HG03175 (cell line): Measurements from ENCODE around the gene COL18A1.
"Not testable (repeated sequence)": the region's sequence is repeated elsewhere in the genome, so short reads cannot be mapped to it uniquely, and the experiment has no call there.

Source experiments
- ATAC-seq: cut with Tn5 transposase; IDR thresholded peaks from one replicate; pipeline ENCODE4 v1.9.1; 2021; ENCODE audit warnings: mild to moderate bottlenecking, moderate library complexity; ENCODE audit not compliant: unreplicated experiment

Gene COL18A1

DNA sequence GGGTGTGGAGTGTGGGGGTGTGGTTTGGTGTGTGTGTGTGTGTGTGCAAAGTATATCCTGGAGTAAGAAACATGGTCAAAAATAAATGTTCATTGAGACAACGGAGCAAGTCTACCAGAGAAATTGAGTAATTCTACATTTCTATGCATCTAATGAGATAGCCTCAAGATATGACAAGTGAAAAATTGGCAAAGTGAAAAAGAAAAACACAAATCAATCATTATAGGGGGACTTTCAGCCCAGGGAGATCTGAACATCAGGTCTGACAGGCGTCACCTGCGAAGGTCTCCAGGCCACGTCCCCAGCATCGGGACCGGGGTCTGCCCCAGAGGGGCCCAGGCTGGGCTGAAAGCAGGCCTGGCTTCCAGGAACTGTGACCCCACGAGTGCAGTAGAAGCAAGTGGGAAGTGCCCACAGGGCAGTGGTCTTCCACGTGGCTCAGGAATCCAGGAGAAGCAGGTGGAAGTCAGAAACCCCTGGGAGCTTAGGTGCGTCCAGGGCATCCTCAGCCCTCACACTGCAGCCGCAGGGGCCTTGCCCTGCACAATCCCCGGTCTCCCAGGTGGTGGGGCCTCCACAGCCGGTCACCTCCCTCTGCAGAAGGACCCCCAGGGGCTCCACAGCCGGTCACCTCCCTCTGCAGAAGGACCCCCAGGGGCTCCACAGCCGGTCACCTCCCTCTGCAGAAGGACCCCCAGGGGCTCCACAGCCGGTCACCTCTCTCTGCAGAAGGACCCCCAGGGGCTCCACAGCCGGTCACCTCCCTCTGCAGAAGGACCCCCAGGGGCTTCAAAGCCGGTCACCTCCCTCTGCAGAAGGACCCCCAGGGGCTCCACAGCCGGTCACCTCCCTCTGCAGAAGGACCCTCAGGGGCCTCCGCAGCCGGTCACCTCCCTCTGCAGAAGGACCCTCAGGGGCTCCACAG lies 96.4 kb downstream of the COL18A1 start:
- ATAC-seq: not testable (repeated sequence)

DNA sequence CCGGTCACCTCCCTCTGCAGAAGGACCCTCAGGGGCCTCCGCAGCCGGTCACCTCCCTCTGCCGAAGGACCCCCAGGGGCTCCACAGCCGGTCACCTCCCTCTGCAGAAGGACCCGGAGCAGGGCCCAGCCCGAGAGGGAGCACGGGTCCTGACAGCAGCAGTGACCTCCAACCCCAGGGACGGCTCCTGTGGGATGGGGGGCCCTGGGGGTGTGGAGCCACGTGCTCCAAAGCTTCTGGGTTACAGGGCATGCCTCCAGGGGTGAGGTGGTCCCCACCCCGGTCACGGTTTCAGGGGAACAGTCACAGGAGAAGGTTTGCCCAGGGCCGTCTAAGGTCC lies 97.0 kb downstream of the COL18A1 start:
- ATAC-seq: no peak

DNA sequence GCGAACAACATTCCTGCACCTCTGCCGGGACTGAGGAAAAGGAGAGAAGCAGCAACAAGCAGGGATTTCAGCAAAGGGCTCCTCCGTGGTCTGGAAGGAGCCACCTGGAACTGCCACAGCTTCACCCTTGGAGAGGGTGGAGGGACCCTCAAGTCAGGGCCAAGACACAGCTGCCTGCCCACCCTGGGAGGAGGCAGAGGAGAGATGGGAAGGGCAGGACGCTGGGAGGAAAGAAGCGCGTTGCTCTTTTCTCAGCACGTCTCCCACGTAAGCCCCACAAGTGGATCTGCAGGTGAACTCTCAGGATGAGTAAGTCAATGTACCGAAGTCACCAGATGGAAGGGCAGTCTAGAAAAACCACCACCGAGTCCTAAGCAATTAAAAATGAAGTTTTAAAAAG lies 97.6 kb downstream of the COL18A1 start:
- ATAC-seq: no peak

DNA sequence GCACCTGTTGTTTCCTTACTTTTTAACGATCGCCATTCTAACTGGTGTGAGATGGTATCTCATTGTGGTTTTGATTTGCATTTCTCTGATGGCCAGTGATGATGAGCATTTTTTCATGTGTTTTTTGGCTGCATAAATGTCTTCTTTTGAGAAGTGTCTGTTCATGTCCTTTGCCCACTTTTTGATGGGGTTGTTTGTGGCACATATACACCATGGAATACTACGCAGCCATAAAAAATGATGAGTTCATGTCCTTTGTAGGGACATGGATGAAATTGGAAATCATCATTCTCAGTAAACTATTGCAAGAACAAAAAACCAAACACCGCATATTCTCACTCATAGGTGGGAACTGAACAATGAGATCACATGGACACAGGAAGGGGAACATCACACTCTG lies 98.3 kb downstream of the COL18A1 start:
- not testable (repeated sequence) for ATAC-seq

DNA sequence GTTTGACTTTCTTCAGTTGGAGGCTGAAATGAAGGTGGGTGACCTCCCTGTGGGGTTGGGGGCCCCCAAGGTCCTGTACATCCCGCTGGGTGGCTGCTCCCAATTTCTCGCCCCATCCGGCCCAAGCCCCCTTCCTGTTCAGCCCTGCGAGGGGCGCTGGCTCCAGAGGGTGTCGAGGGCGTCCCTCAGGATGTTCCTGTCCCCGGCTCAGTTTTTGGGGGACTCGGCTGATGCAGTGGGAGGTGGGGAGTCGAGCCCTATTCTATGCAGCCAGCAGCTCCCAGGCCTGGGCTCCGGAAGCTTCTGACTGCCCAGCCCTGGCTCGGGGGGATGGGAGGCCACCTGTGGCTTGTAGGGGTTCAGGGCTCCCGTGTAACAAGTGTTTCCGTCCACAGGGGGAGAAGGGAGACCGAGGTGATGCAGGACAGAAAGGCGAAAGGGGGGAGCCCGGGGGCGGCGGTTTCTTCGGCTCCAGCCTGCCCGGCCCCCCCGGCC lies 99.1 kb downstream of the COL18A1 start:
- ATAC-seq: no peak

DNA sequence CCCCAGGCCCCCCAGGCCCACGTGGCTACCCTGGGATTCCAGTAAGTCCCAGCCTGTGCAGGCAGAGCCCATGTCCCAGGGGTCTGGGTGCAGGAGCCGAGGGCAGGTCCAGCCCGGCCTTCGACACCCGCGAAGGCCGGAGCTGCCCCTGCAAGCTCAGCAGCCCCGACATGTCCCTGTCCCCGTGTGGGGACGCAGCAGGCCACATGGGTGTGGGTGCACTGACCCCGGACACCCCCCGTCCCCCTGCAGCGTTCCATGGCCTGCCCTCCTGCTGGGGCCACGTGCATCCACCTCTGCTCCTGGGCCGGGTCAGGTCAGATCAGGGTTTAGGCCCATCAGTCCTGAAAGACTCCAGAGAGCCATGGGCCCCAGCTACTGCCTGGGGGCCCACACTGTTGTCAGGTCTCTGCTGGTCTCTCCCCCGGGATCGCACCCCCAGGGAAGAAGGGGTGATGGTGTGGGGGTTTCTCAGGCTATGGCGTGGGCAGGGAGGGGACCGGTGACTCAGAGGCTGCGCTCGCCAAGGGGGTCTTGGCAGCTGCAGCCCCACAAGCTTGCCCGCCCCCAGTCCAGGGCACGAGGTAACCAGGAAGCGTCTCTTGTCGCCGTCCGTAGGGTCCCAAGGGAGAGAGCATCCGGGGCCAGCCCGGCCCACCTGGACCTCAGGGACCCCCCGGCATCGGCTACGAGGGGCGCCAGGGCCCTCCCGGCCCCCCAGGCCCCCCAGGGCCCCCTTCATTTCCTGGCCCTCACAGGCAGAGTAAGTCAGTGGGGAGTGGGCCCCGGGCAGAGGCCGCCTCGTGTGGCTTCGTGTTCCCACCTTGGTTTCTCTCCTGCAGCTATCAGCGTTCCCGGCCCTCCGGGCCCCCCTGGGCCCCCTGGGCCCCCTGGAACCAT lies 99.8 kb downstream of the COL18A1 start:
- ATAC-seq: no peak

DNA sequence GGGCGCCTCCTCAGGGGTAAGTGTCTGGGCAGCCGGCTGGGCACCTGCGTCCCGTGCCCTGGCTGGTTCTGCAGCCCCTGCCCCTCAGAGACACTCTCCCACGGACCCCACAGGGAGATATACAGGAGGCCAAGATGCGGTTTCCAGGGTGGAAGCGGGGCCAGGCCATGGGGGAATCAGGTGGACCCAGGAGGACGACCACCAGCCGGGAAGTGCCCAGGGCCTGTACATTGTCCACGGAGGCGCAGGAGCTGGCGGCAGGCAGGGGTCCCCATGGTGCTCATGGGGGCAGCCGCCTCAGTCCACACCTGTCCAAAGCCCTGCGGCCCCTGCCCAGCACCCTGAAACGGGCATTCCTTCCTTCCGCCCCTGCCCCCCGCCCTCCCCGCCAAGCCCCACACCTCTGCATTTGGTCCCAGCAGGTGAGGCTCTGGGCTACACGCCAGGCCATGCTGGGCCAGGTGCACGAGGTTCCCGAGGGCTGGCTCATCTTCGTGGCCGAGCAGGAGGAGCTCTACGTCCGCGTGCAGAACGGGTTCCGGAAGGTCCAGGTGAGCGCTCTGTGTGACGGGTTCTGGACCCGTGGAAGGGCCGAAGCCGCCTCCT lies 100.6 kb downstream of the COL18A1 start:
- no peak for ATAC-seq

DNA sequence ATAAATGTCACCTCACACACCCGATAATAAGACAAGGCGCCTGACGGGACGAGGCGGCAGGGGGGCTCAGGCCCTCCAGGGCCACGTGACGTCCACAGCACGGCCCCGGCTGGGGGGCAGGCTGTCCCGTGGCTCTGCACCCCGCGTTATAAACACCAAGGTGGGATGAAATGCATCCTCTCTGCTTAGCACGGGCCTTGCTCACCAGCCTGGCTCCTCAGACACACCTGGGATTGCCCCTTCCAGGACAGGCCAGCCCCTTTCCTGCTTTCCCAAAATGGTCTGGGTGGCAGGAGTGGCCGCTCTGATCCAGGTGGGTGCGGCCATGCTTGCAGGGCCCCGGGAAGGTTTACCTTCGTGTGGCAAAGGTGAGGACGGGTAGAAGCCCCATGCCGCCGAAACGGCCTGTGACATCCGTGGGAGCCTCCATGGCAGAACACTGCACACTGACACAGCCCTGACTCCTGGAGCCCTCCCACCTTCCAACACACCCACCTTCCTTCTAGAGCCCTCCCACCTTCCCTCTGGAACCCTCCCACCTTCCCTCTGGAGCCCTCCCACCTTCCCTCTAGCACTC lies 101.4 kb downstream of the COL18A1 start:
- ATAC-seq: no peak

DNA sequence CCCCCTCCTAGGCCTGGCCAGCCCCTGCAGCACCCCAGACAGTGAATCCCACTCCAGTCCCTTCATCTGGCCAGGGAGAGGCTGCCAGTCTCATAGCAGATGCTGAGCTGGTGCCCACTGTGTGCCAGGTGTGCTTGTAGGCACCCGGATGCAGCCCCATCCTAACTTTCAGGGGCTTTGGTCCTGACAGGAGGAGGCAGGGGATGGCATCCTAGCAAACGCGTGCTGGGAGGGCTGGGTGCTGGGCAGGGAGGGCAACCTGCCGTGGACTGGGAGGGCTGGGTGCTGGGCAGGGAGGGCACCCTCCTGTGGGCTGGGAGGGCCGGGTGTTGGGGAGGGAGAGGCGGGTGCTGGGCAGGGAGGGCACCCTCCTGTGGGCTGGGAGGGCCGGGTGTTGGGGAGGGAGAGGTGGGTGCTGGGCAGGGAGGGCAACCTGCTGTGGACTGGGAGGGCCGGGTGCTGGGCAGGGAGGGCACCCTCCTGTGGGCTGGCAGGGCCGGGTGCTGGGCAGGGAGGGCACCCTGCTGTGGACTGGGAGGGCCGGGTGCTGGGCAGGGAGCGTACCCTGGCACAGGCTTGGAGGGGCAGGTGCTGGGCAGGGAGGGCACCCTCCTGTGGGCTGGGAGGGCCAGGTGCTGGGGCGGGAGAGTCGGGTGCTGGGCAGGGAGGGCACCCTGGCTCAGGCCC lies 102.0 kb downstream of the COL18A1 start:
- no peak for ATAC-seq

DNA sequence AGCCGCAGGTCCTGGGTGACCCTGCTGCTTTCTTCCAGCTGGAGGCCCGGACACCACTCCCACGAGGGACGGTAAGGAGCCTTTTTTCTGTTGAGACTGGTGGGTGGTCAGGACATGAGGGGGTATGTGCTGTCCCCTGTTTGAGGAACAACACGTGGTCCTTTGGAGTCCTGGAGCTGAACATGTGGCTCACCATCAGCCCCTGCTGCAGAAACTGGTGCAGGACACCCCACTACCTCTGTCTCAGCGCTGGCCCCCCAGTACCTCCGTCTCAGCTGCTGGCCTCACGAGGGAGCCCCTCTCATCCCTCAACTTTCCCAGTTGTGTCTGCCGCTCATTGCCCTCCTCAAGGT lies 102.5 kb downstream of the COL18A1 start:
- ATAC-seq: no peak

DNA sequence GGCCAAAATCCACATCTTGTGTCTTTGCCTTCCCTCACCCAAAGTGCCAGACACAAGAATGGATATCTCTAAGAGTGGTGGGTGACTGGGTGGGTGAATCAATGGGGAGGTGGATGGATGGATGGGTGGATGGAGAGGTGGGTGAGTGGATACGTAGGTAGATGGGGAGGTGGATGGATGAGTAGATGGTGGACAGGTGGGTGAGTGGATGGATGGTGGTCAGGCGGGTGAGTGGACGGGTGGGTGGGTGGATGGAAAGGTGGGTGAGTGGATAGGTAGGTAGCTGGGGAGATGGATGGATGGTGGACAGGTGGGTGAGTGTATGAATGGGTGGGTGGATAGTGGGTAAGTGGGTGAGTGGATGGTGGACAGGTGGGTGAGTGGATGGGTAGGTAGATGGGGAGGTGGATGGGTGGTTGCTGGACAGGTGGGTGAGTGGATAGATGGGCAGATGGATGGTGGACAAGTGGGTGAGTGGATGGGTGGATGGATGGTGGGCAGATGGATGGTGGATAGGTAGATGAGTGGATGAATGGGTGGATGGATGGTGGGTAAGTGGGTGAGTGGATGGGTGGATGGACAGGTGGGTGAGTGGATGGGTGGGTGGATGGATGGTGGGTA lies 103.0 kb downstream of the COL18A1 start:
- ATAC-seq: no peak

DNA sequence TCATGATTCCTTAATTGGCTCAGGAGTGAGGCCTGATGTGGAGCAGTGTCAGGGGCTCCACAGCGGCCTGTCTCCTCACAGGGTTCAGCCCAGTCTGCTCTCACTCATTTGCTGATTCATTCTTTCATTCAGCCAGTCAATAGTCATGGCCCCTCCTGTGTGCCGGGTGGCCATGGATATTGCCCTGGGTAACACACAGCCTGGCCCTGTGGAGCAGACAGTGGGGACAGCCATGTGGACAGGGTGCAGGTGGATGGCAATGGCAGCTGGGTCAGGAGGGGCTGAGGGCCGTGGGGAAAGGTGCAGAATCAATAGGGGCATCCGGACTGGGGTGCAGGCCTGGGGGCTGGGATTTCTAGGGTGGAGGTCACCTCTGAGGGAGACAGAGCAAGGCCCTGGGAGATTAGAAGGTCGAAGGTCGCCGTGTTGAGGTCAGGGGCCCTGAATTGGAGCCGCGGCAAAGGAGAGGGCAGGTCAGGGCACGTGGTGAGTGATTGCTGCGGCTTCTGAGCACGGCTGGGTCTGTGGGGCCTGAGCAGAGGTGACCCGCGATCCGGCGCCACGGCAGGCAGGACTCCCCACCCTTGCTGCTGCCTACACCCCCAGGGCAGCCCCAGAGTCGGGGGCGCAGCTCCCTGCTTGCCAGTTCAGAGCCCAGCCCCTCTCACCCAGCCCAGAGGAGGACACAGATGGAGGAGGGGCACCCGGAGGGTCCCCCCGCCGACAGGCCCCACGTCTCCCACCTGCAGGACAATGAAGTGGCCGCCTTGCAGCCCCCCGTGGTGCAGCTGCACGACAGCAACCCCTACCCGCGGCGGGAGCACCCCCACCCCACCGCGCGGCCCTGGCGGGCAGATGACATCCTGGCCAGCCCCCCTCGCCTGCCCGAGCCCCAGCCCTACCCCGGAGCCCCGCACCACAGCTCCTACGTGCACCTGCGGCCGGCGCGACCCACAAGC lies 103.9 kb downstream of the COL18A1 start:
- no peak for ATAC-seq

DNA sequence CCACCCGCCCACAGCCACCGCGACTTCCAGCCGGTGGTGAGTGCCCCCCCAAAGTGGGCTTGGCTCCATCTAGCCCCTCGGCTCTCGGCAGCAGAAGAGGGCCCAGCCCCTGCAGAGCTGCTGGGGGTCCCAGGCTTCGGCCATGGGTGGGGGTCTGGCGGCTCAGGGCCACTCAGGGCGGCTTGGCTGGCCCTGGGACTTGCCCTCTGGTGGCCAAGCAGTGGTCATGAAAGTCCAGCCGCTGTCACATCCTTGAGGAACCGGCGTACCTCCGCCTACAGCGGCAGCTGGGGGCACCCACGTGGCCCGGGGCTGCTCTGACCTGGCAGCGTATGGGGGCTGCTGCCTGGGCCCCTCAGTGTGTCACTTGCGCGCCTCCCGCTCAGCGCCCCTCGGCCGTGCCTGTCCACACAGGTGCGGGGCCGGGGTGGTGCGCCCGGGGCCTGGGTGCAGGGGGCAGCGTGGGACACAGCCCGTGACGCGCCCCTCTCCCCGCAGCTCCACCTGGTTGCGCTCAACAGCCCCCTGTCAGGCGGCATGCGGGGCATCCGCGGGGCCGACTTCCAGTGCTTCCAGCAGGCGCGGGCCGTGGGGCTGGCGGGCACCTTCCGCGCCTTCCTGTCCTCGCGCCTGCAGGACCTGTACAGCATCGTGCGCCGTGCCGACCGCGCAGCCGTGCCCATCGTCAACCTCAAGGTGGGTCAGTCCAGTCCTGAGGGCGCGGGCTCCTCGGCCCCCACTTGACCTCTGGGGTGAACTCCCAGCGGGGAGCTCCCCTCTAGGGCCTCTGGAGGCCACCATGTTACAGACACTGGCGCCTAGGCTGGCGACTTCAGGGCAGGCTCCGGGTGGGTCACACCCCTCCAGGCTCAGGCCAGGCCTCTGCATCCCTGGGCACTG lies 104.9 kb downstream of the COL18A1 start:
- no peak for ATAC-seq

DNA sequence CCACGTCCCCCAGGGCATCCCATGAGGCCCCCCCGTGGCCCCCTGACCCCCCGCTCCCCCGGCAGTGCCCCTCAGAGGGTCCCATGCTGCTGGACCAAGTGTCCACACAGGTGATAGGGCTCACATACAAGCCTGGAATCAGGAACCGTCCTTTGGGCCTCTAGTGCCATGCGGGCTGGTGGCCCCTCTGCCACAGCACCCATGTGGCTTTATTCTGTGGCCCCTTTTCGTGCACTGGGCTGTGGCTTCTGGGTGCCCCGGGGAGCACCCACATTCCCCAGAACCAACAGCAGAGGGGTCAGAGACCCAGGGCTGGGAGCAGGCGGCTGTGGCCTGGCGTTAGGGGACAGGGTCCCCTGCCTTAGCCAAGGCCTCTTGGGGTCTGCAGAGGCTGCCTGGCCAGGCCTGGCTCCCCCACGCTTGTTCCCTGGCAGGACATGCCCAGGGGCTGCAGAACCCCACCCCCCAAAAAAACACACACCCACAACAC lies 105.5 kb downstream of the COL18A1 start:
- no peak for ATAC-seq

DNA sequence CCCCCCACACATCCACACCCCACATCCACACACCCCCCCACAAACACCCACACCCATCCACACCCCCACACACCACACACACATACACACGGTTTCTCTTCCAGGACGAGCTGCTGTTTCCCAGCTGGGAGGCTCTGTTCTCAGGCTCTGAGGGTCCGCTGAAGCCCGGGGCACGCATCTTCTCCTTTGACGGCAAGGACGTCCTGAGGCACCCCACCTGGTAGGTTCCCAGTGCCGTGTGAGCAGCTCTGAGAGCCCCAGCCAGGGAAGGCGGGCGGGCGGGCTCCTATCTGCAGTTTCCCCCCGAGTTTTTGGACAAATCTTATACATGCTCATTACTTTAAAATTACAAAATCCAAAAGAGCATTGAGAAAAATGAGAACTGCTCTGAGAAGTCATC lies 106.0 kb downstream of the COL18A1 start:
- no peak for ATAC-seq

DNA sequence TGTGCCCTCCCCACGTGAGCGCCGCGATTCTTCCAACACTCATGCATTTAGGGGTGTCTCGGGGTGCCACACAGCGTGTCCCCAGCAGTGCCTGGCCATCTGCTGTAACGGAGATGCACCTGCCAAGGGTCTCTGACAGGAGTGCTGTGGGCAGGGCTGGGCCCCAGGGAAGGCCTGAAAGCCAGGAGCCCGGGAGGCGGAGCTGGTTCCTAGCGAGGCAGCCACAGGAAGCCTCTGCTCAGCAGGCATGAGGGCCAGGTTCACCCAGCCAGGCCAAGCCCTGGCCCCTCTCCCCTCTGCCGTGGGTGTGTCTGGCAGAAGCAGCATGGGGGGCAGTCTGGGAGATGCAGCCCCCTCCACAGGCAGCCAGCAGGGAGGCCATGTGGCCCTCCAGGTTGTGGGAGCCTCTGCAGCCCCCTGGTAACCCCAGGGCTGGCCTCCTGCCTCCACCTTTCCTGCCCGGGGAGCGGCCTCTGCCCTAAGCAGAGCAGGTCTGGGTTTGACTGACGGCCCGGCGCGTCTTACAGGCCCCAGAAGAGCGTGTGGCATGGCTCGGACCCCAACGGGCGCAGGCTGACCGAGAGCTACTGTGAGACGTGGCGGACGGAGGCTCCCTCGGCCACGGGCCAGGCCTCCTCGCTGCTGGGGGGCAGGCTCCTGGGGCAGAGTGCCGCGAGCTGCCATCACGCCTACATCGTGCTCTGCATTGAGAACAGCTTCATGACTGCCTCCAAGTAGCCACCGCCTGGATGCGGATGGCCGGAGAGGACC lies 106.9 kb downstream of the COL18A1 start:
- no peak for ATAC-seq

DNA sequence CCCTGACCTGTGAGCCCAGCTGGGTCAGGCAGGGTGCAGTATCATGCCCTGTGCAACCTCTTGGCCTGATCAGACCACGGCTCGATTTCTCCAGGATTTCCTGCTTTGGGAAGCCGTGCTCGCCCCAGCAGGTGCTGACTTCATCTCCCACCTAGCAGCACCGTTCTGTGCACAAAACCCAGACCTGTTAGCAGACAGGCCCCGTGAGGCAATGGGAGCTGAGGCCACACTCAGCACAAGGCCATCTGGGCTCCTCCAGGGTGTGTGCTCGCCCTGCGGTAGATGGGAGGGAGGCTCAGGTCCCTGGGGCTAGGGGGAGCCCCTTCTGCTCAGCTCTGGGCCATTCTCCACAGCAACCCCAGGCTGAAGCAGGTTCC lies 107.6 kb downstream of the COL18A1 start:
- no peak for ATAC-seq
